Measurements from ENCODE around the gene PCDHGA8.

DNA sequence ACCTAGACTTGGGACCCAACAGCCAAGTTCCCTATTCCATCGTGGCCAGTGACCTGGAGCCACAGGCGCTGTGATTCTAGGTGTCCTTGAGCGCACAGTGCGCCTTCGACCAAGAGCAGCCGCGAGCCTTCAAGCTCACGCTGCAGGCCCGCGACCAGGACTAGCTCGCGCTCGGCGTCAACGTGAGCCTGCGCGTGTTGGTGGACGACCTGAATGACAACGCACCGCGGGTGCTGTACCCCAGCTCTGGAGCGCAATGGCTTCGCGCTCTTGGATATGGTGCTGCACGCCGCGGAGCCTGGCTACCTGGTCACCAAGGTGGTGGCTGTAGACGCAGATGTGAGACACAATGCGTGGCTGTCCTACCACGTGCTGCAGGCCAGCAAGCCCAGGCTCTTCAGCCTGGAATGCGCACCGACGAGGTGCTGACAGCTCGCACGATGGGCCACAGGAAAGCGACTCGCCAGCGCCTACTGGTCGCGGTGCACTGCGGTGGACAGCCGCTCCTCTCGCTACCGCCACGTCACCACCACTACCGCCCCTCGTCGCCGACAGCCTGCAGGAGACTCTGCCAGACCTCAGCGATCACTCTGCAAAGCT, 49.2 kb downstream of the PCDHGA8 start:
- TF ChIP-seq, protein P1, sequence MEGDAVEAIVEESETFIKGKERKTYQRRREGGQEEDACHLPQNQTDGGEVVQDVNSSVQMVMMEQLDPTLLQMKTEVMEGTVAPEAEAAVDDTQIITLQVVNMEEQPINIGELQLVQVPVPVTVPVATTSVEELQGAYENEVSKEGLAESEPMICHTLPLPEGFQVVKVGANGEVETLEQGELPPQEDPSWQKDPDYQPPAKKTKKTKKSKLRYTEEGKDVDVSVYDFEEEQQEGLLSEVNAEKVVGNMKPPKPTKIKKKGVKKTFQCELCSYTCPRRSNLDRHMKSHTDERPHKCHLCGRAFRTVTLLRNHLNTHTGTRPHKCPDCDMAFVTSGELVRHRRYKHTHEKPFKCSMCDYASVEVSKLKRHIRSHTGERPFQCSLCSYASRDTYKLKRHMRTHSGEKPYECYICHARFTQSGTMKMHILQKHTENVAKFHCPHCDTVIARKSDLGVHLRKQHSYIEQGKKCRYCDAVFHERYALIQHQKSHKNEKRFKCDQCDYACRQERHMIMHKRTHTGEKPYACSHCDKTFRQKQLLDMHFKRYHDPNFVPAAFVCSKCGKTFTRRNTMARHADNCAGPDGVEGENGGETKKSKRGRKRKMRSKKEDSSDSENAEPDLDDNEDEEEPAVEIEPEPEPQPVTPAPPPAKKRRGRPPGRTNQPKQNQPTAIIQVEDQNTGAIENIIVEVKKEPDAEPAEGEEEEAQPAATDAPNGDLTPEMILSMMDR (IDR thresholded peaks at IDR 0.05): no peak
- TF ChIP-seq POLR2A (IDR thresholded peaks at IDR 0.05): no peak
